Spleen (tissue), 7 donors: ENCODE measurements around the gene GCC2.

ENCODE experiments used
- CTCF ChIP-seq, 11 experiments: fragments of 200-600 bp in 7 of 11; fragments of 450-650 bp in 4 of 11; sonication (generic) in 4 of 11; IDR thresholded peaks in 8 of 11; conservative IDR thresholded peaks in 3 of 11; 1 replicate in 7 of 11; 2 replicates in 4 of 11; pipeline versions ENCODE4 v1.4.0 to v1.8.0; 2016 to 2021; ENCODE audit warnings: antibody characterized with exemption in 11 of 11, inconsistent platforms in 4 of 11, mild to moderate bottlenecking in 1 of 11
- POLR2A ChIP-seq, 3 donors: fragments of 450-650 bp; IDR thresholded peaks; one replicate each; pipeline ENCODE4 v1.5.1; 2017; ENCODE audit warnings: antibody characterized with exemption in 3 of 3, mild to moderate bottlenecking in 1 of 3
- POLR2AphosphoS5 ChIP-seq, 3 donors: sonication (generic); formaldehyde crosslinking; IDR thresholded peaks; one replicate each; pipeline ENCODE4 v1.5.1; 2017; ENCODE audit warnings: antibody characterized with exemption in 3 of 3
- donor health status: DM: no; HTN: no; CAD: no; lungs with moderate emphysema.
- donor health status: DM: no; HTN: no; CAD: no.
- donor health status: DM: no; HTN: no; CAD: no.

- TF ChIP-seq POLR2A (IDR thresholded peaks at IDR 0.05), result no peak
- no peak for TF ChIP-seq CTCF (IDR thresholded peaks at IDR 0.05 in 8 of 11, conservative IDR thresholded peaks at IDR 0.05 in 3 of 11)
- no peak for TF ChIP-seq POLR2AphosphoS5 (IDR thresholded peaks at IDR 0.05)
Observed at GRCh38 chr2:108423502-108424251, 25.3 kb upstream of the GCC2 start.
